Immature natural killer cell (primary cell): ENCODE measurements around the gene PLCH2. TPM values are rescaled to one million over a fixed set of nuclear protein-coding genes. Genes with fewer than 3 reads are reported as not detected.

Source experiments
- DNase-seq, 3 donors: peaks; one replicate each; pipeline ENCODE4 v3.0.0; 2022; ENCODE audit warnings: mixed read lengths in 1 of 3
- H3K27ac Mint-ChIP-seq, 6 donors: one replicate each; pipeline ENCODE4 v1.8.0; 2020; ENCODE audit warnings: mixed read lengths in 6 of 6, mild to moderate bottlenecking in 5 of 6, inconsistent platforms in 4 of 6, moderate library complexity in 3 of 6
- H3K27me3 Mint-ChIP-seq, 3 donors: one replicate each; pipeline ENCODE4 v1.8.0; 2020 to 2021; ENCODE audit warnings: low read depth in 3 of 3, mild to moderate bottlenecking in 3 of 3, mixed read lengths in 3 of 3, moderate library complexity in 3 of 3, inconsistent platforms in 1 of 3
- H3K36me3 Mint-ChIP-seq, 3 donors: one replicate each; pipeline ENCODE4 v1.8.0; 2020; ENCODE audit warnings: mixed read lengths in 3 of 3, inconsistent platforms in 2 of 3, mild to moderate bottlenecking in 2 of 3
- H3K4me1 Mint-ChIP-seq, 2 donors: one replicate each; pipeline ENCODE4 v1.8.0; 2020; ENCODE audit warnings: inconsistent platforms in 2 of 2, mild to moderate bottlenecking in 2 of 2, mixed read lengths in 2 of 2, moderate library complexity in 1 of 2
- H3K4me3 Mint-ChIP-seq, 5 donors: one replicate each; pipeline ENCODE4 v1.8.0; 2020; ENCODE audit warnings: mild to moderate bottlenecking in 5 of 5, mixed read lengths in 5 of 5, inconsistent platforms in 3 of 5, moderate library complexity in 3 of 5
- H3K9me3 Mint-ChIP-seq, 6 donors: one replicate each; pipeline ENCODE4 v1.8.0; 2020; ENCODE audit warnings: mild to moderate bottlenecking in 6 of 6, mixed read lengths in 6 of 6, inconsistent platforms in 4 of 6, moderate library complexity in 3 of 6
- polyA plus RNA-seq, 3 donors: library from polyadenylated mRNA; unstranded; fragments of 300-500 nt; fragmentation: Illumina TruSeq; gene quantifications; one replicate each; pipeline ENCODE4 v1.2.3, GENCODE V29; 2021

PLCH2 gene, protein sequence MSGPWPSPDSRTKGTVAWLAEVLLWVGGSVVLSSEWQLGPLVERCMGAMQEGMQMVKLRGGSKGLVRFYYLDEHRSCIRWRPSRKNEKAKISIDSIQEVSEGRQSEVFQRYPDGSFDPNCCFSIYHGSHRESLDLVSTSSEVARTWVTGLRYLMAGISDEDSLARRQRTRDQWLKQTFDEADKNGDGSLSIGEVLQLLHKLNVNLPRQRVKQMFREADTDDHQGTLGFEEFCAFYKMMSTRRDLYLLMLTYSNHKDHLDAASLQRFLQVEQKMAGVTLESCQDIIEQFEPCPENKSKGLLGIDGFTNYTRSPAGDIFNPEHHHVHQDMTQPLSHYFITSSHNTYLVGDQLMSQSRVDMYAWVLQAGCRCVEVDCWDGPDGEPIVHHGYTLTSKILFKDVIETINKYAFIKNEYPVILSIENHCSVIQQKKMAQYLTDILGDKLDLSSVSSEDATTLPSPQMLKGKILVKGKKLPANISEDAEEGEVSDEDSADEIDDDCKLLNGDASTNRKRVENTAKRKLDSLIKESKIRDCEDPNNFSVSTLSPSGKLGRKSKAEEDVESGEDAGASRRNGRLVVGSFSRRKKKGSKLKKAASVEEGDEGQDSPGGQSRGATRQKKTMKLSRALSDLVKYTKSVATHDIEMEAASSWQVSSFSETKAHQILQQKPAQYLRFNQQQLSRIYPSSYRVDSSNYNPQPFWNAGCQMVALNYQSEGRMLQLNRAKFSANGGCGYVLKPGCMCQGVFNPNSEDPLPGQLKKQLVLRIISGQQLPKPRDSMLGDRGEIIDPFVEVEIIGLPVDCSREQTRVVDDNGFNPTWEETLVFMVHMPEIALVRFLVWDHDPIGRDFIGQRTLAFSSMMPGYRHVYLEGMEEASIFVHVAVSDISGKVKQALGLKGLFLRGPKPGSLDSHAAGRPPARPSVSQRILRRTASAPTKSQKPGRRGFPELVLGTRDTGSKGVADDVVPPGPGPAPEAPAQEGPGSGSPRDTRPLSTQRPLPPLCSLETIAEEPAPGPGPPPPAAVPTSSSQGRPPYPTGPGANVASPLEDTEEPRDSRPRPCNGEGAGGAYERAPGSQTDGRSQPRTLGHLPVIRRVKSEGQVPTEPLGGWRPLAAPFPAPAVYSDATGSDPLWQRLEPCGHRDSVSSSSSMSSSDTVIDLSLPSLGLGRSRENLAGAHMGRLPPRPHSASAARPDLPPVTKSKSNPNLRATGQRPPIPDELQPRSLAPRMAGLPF (N-terminal part only)
- polyA plus RNA-seq: 1 to 10 TPM in 2 of 3 donors, not detected in 1; 2.9 to 5.1 TPM

DNA sequence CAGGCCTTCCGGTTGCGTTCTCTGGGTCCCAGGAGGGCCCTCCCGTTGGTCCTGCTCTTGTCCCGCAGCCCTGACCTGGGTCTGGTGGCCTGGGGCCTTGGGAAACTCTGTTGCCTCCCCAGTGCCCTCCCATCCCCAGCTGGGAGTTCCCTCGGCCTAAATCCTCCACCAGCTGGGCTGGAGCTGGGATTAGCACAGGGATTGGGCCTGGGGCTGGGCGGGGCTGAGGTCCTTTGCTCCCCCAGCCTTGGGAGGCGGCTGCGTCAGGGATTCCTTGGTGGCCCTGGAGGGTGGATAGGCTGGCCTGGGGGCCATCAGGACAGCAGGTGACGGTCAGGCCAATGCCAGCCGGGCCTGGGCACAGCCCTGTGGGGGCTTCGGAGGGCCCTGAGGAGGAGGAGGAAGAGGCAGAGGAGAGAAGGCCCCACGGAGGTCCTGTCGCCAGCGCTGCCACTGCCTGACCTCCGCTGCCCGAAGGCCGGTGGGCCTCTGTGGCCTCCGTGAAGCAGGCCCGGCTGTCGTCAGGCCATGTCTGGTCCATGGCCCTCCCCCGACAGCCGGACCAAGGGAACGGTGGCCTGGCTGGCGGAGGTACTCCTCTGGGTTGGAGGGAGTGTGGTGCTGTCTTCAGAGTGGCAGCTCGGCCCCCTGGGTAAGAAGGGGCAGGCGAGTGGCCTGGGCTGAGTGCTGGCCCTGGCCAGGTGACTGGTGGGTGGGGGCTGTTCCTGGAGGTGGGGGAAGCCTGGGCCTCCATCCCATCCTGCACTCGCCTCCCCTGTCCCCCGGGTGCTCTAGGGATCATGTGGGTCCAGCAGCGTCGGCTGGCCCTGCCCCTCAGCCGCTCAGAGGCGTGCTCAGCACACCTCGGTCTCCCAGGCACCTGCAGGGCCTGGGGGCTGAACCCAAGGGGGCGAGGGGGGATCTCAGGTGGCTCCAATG is at the start of gene PLCH2:
PLCH2 (plus strand) TSS at position 229 of the 939 bp plus-strand sequence; CDS start at position 529, 300 bp downstream.
- H3K27ac Mint-ChIP-seq: no peak within 1 kb of the TSS

DNA sequence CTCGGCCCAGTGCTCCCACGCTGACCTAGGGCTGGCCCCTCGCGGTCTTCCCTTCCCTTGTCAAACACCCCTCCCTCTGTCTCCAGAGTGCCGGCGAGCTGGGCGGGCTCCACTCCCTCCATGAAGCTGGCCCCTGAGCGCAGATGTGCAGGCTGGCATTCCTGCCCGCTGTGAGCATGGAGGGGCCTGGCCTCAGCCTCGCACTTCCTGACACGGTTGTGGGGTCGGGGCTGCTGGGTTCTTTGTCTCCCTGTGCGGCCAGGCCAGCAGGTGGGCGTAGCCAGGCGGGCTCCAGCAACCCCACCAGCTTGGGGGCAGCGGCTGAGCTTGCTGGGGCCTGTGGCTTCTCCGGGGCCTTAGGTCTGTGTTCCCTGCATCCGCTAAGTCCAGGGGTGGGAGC is 49.5 kb upstream of the PLCH2 start:
- Mint-ChIP-seq H3K27ac (no peak overlapping the region), H3K36me3 (no peaks in the 10 kb centered on the region), H3K4me1 (no peaks in the 10 kb centered on the region), H3K4me3 (no peak overlapping the region), H3K9me3 (peaks cover 0 to 2% (median 0%) of the 10 kb centered on the region in 6 donors), H3K27me3 (peaks cover 0 to 2% (median 0%) of the 10 kb centered on the region in 3 donors)
- DNase-seq: no peak

More for the DNA sequence above, at the start of gene PLCH2:
- H3K36me3 Mint-ChIP-seq: no peaks in the 10 kb centered on the region
- DNase-seq: no peak
- no peaks in the 10 kb centered on the region for H3K27me3 Mint-ChIP-seq
- no peaks in the 10 kb centered on the region for H3K9me3 Mint-ChIP-seq
- H3K4me3 Mint-ChIP-seq: no peak within 1 kb of the TSS
- H3K4me1 Mint-ChIP-seq: no peaks in the 10 kb centered on the region

DNA sequence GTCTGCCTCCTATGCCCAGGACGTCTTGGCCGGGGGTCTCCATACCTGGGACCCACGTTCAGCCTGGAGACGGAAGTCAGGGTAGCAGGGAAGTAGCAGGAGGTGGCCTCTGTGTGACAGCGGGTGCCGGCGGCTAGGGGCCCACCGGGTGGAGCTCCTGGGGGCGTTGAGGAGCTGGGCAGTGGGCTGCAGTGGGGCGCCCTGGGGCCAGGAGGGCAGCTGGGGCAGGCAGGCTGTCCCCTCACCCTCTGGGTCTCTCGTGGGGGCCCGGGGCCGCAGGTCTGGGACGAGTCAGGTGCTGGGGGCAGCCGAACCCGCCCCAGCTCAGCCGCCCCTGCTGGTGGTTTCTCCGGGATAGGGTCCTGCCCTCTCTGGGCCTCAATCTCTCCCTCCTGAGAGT is 49.0 kb upstream of the PLCH2 start:
- H3K4me3 Mint-ChIP-seq: no peak overlapping the region
- no peak for DNase-seq
- H3K9me3 Mint-ChIP-seq: peaks cover 0 to 2% (median 0%) of the 10 kb centered on the region in 6 donors
- H3K36me3 Mint-ChIP-seq: no peaks in the 10 kb centered on the region
- H3K27ac Mint-ChIP-seq: no peak overlapping the region
- H3K4me1 Mint-ChIP-seq: no peaks in the 10 kb centered on the region
- peaks cover 0 to 2% (median 0%) of the 10 kb centered on the region in 3 donors for H3K27me3 Mint-ChIP-seq

DNA sequence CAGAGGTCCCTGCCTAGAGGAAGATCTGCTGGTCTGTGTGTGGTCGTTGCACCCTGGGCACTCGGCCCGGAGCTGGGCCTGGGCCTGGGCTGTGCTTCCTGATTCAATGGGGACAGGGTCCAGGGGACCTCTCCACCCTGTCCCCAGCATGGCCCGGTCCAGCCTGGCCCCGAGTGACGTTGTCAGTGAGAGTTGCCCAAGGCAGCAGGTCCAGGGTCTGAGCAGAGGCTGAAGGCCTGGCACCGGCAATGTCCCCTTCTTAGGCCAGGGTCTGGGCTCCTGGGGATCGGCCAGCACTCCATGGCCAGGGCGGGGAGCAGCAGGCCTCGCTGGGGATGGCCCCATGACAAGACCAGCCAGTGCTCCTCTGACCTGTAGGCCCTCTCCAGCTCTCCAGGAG is 48.1 kb upstream of the PLCH2 start:
- H3K9me3 Mint-ChIP-seq: peaks cover 0 to 2% (median 0%) of the 10 kb centered on the region in 6 donors
- peaks cover 0 to 2% (median 0%) of the 10 kb centered on the region in 3 donors for H3K27me3 Mint-ChIP-seq
- no peaks in the 10 kb centered on the region for H3K36me3 Mint-ChIP-seq
- H3K4me1 Mint-ChIP-seq: no peaks in the 10 kb centered on the region
- no peak overlapping the region for H3K27ac Mint-ChIP-seq
- H3K4me3 Mint-ChIP-seq: no peak overlapping the region
- DNase-seq: no peak

DNA sequence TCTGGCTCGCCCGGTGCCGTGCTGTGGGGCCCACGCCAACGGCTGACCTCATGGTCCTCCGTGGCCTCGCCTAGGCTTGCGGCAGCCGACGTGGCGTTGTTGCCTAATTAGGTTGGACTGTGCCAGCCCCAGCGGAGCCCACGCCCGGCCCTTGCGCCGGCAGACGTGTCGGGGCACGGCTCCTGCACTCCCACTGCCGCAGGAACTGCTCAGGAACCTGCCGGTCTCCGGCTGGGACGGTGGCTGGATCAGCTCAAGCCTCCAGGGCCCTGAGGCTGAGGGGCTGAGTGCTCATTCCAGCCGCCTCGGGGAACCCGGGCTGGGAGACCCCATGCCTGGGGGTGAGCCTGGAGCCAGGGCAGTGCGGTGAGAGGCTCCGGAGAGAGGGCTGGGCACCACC is 47.6 kb upstream of the PLCH2 start:
- H3K4me1 Mint-ChIP-seq: no peaks in the 10 kb centered on the region
- H3K27ac Mint-ChIP-seq: no peak overlapping the region
- peaks cover 0 to 2% (median 0%) of the 10 kb centered on the region in 6 donors for H3K9me3 Mint-ChIP-seq
- no peaks in the 10 kb centered on the region for H3K36me3 Mint-ChIP-seq
- H3K4me3 Mint-ChIP-seq: no peak overlapping the region
- no peak for DNase-seq
- peaks cover 0 to 2% (median 0%) of the 10 kb centered on the region in 3 donors for H3K27me3 Mint-ChIP-seq

DNA sequence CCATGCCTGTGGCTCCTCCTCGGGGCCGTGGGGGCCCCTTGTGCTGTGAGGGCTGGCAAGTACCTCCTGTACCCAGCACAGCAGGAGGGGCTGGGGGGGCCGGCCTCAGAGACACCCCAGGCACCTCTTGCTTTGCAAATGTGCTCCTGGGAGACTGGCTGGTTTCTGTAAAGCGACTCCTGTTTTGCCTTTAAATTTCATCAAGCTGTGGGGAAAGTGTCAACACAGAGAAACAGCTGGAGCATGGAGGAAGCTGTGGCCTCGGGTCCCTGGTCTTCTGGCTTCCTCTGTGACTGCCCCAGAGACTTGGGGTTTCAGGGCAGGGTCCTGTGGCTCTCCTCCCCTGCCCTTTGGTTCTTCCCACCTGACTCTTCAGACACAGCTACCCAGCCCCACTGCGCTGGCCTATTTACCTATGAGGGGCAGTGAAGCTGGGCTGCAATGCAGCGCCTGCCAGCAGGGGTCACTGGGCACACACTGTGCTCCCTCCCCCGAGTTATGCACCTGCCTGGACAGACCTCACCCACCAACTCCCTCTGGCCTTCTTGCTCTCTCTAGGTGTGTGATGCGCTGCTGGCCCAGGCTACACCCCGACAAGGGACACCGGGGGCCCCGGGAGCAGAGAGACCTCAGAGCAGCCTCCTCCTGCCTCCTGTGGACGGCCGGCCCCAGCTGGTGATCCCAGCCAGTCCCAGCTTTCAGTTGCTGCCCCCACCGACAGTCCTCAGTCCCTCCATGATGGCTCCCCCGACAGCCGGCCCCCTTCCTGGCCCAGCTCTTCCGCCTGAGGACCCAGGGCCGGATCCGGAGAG is 46.1 kb upstream of the PLCH2 start:
- no peaks in the 10 kb centered on the region for H3K36me3 Mint-ChIP-seq
- DNase-seq: no peak
- H3K9me3 Mint-ChIP-seq: peaks cover 0 to 2% (median 0%) of the 10 kb centered on the region in 6 donors
- no peak overlapping the region for H3K4me3 Mint-ChIP-seq
- peaks cover 0 to 2% (median 0%) of the 10 kb centered on the region in 3 donors for H3K27me3 Mint-ChIP-seq
- H3K27ac Mint-ChIP-seq: no peak overlapping the region
- H3K4me1 Mint-ChIP-seq: no peaks in the 10 kb centered on the region

DNA sequence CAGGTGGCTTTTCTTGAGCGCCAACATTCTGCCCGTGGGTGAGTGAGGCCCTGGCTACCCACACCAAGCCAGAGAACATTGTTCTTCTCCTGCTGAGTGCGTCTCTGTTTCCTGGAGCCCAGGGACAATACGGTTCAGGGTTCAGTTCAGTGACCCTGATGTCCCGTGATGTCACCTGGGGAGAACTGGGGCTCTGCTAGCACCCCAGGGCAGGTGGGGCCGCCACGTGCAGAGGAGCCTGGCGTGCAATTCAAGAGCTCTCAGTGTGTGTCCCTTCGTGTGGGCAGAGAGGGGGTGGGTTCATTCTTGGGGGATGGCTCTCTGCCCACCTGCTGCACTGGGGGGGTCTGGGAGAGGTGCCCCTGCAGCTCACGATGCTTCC is 45.5 kb upstream of the PLCH2 start:
- H3K36me3 Mint-ChIP-seq: no peaks in the 10 kb centered on the region
- peaks cover 0 to 2% (median 0%) of the 10 kb centered on the region in 6 donors for H3K9me3 Mint-ChIP-seq
- no peak overlapping the region for H3K4me3 Mint-ChIP-seq
- H3K4me1 Mint-ChIP-seq: no peaks in the 10 kb centered on the region
- H3K27me3 Mint-ChIP-seq: no peaks in the 10 kb centered on the region
- DNase-seq: no peak
- no peak overlapping the region for H3K27ac Mint-ChIP-seq

DNA sequence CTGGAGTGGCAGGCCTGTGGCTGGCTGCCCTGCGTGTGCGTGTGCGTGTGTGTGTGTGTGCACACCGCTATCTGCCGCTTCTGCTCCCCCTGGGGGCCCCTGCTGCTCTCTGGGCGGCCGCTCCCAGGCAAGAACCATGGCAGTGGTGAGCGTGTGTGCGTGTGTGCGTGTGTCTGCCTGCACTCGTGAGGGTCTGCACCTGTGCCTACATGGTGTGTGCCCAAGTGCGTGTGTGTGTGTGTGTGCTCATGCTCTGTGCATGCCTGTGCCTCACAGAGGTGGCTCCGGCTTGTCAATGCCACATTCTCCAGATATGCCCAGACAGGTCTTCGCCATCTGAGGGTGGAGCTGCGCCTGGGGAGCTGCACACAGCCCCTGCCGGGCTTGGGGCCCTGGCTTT is 45.0 kb upstream of the PLCH2 start:
- H3K27ac Mint-ChIP-seq: no peak overlapping the region
- no peak overlapping the region for H3K4me3 Mint-ChIP-seq
- H3K27me3 Mint-ChIP-seq: no peaks in the 10 kb centered on the region
- peaks cover 0 to 2% (median 0%) of the 10 kb centered on the region in 6 donors for H3K9me3 Mint-ChIP-seq
- H3K4me1 Mint-ChIP-seq: no peaks in the 10 kb centered on the region
- H3K36me3 Mint-ChIP-seq: no peaks in the 10 kb centered on the region
- no peak for DNase-seq

DNA sequence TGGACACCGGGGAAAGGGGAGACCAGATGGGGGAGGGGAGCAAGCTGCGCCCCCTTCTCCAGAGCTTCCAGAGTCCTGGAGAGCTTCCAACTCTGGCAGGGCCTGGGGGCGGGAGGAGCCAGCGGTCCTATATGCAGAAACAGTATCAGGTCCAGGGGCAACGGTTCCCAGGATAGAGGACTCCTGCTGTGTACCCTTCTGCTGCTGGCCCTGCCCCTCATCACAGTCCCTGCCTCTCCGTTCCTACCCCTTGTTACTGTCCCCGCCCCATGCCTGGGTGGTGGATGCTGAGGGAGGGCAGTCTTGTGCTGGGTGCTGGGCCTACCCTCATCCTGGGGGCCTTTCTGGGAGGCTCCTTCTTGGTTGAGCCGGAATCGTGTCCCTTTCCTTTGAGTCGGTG is 44.6 kb upstream of the PLCH2 start:
- H3K36me3 Mint-ChIP-seq: no peaks in the 10 kb centered on the region

DNA sequence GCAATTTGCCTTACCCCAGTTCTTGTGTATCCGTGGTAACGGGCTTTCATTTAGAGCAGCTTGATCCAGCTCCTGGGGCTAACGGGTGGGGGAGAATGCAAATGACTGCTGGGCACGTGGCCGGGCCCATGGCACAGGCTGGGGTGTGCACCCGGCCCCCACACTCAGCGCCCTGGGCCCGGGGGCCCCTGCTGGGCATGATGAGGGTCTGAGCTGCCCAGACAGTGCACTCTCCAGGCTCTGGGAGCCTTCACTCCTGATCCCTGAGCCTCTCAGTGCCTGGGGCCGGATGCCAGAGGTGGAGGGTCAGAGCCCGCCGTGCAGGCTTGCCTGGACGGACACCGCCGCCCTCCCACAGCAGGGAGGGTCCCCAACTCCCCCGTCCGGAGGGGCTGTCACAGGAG is 43.6 kb upstream of the PLCH2 start:
- Mint-ChIP-seq H3K9me3 (peaks cover 0 to 2% (median 0%) of the 10 kb centered on the region in 6 donors), H3K27me3 (no peaks in the 10 kb centered on the region), H3K27ac (no peak overlapping the region), H3K36me3 (no peaks in the 10 kb centered on the region), H3K4me1 (peaks cover 0 to under 1% of the 10 kb centered on the region in 2 donors), H3K4me3 (no peak overlapping the region)
- no peak for DNase-seq

More for the DNA sequence above, 44.6 kb upstream of the PLCH2 start:
- no peak overlapping the region for H3K27ac Mint-ChIP-seq
- H3K4me3 Mint-ChIP-seq: no peak overlapping the region
- H3K4me1 Mint-ChIP-seq: no peaks in the 10 kb centered on the region
- no peaks in the 10 kb centered on the region for H3K27me3 Mint-ChIP-seq
- DNase-seq: no peak
- H3K9me3 Mint-ChIP-seq: peaks cover 0 to 2% (median 0%) of the 10 kb centered on the region in 6 donors

DNA sequence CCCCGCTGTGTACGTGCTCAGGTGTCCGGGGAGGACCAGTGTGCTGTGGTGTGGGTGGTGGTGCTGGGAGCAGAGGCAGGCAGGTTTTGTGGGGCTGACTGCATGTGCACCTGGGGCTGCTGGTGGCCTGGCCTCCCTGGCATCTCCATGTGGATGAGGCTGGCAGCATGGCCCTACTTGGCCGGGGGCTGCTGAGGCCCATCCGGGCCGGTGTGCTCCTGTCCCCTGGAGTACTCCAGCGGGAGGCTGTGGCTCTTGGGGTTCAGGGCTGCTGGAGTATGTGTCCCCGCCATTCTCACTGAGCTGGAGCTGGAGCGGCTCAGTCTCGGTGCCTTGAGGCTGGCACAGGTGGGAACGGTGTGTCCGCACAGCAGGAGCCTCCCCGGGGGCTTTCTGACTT is 42.9 kb upstream of the PLCH2 start:
- no peak overlapping the region for H3K4me3 Mint-ChIP-seq
- no peak for DNase-seq
- no peaks in the 10 kb centered on the region for H3K27me3 Mint-ChIP-seq
- H3K36me3 Mint-ChIP-seq: no peaks in the 10 kb centered on the region
- no peak overlapping the region for H3K27ac Mint-ChIP-seq
- H3K9me3 Mint-ChIP-seq: peaks cover 0 to 2% (median 0%) of the 10 kb centered on the region in 6 donors
- peaks cover 0 to 4% of the 10 kb centered on the region in 2 donors for H3K4me1 Mint-ChIP-seq
